ENCODE data around the gene ANKRD13C.
"Not testable (repeated sequence)": the region's sequence is repeated elsewhere in the genome, so short reads cannot be mapped to it uniquely, and the experiment has no call there.

The ANKRD13C gene, protein sequence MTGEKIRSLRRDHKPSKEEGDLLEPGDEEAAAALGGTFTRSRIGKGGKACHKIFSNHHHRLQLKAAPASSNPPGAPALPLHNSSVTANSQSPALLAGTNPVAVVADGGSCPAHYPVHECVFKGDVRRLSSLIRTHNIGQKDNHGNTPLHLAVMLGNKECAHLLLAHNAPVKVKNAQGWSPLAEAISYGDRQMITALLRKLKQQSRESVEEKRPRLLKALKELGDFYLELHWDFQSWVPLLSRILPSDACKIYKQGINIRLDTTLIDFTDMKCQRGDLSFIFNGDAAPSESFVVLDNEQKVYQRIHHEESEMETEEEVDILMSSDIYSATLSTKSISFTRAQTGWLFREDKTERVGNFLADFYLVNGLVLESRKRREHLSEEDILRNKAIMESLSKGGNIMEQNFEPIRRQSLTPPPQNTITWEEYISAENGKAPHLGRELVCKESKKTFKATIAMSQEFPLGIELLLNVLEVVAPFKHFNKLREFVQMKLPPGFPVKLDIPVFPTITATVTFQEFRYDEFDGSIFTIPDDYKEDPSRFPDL

GRCh38 chr1:70354332-70355110, at the start of gene ANKRD13C:
Gene ANKRD13C (minus strand): TSS chr1:70354722. CDS start chr1:70354408, 314 bp downstream.
- peak; percentile 78 for DNase-seq (ENCODE audit: low read depth)

DNA sequence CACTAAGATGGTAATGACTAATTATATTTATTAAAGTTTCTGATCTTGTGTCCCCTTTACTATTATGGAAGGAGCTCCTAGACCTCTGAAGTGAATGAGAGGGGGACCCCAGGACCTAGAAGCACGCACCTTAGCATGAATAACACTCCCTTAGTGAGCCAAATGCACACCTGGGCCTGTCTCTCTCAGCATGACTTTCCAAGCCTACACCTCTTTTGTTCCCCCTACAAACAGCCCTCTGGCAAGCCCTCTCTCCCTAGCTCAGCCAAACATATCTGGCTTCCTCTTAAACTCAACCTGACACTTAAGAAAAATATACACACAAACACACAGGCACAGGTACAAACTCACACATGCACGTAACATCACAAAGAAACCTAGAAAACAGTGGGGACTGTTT, 49.2 kb upstream of the ANKRD13C start:
- DNase-seq (ENCODE audit: low read depth), result no peak

GRCh38 chr1:70401974-70402373, 47.5 kb upstream of the ANKRD13C start:
- DNase-seq (ENCODE audit: low read depth), result no peak

- no peak for DNase-seq (ENCODE audit: low read depth)
Observed at GRCh38 chr1:70400335-70400734, 45.8 kb upstream of the ANKRD13C start.

- DNase-seq (ENCODE audit: low read depth), result no peak
Observed at GRCh38 chr1:70397013-70397412, 42.5 kb upstream of the ANKRD13C start.

DNA sequence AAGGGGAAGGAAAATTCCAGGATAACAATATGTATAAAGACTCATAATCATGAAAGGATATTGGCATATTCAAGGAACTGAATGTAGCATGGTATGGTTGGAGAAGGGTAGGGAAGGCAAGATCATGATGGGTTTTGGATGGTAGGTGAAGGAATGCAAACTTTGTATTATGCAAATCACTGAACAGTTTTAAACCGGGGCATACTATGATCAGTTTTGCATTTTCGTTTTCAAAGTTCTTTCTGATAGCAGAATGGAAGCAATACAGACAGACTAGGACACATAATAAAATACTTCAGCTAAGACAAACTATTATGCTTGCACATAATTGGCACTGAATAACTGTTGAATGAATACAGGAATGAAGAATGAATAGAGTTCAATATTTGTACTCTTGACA, 42.1 kb upstream of the ANKRD13C start:
- DNase-seq (ENCODE audit: low read depth), result no peak

DNA sequence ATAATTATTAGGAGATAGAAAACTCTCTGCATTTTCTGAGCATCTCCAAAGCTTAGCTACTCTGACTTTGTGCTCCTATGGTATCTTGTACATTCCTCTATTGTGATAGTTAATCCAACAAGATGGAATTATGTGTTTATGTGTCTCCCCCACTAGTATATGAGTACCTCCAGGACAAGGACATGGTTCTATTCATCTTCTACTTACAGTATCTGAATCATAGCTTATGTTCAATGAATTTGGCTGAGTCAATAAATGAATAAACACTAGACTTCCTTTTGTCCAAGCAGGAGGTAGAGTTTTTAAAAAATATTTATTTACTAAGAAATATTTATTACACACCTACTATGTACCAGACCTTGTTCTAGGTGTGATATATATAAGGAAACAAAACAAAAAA, 38.1 kb upstream of the ANKRD13C start:
- DNase-seq (ENCODE audit: low read depth), result no peak

- no peak for DNase-seq (ENCODE audit: low read depth)
Observed at GRCh38 chr1:70387507-70387906, 33.0 kb upstream of the ANKRD13C start.

GRCh38 chr1:70386121-70386520, 31.6 kb upstream of the ANKRD13C start:
- DNase-seq (ENCODE audit: low read depth), result no peak

DNA sequence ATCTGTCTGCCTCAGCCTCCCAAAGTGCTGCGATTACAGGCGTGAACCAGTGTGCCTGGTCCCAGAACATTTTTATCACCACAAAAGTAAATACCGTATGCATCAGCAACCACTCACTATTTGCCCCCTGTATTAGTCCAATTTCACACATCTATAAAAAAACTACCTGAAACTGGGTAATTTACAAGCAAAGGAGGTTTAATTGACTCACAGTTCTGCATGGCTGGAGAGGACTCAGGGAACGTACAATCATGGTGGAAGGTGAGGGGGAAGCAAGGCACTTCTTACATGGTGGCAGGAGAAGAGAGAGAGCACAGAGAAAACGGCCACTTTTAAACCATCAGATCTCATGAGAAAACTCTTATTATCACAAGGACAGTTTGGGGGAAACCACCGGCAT, 31.0 kb upstream of the ANKRD13C start:
- DNase-seq (ENCODE audit: low read depth), result no peak

DNA sequence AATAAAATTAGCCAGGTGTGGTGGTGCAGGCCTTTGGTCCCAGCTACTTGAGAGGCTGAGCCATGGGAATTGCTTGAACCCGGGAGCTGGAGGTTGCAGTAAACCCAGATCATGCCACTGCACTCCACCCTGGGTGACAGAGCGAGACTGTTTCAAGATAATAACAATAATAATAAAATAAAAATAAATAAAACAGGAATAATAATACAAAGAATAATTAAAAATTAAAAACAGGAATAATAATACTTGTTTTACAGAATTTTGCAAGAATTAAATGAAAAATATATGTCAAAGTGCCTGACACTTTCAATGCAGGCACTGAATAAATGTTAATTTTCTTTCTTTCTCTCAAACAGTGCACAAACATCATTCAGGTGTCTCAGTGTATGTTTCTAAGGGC, 30.0 kb upstream of the ANKRD13C start:
- DNase-seq (ENCODE audit: low read depth), result no peak

GRCh38 chr1:70383483-70383882, 29.0 kb upstream of the ANKRD13C start:
- DNase-seq (ENCODE audit: low read depth), result no peak

GRCh38 chr1:70382682-70383081, 28.2 kb upstream of the ANKRD13C start:
- DNase-seq (ENCODE audit: low read depth), result no peak

DNA sequence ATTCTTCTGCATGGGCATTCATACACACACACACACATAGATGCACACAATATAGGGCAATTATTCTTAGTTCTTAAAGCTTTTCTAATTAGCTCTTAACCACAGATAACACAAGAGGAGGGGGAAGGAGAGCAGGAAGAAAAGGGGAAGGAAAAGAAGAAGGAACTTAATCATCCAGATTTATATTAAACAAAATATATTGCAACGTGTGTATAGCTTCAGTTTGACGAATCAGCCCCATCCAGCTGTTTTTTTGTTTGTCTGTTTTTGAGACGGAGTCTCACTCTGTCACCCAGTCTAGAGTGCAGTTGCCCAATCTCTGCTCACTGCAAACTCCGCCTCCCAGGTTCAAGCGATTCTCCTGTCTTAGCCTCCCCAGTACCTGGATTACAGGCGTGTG, 21.7 kb upstream of the ANKRD13C start:
- no peak for DNase-seq (ENCODE audit: low read depth)

GRCh38 chr1:70373580-70373979, 19.1 kb upstream of the ANKRD13C start:
- not testable (repeated sequence) for DNase-seq (ENCODE audit: low read depth)

DNA sequence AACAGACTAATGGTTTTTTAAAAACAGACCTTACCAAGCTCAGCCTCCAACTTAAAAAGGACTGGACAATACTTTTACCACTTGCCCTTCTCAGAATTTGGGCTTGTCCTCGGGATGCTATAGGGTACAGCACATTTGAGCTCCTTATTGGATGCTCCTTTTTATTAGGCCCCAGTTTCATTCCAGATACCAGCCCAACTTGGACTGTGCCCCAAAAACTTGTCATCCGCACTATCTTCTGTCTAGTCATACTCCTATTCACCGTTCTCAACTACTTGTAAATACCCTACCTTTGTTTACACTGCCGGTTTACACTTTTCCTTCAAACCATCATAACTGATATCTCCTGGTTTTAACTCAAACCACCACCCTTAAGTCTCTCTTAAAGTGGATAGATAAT, 17.9 kb upstream of the ANKRD13C start:
- DNase-seq (ENCODE audit: low read depth), result no peak

DNA sequence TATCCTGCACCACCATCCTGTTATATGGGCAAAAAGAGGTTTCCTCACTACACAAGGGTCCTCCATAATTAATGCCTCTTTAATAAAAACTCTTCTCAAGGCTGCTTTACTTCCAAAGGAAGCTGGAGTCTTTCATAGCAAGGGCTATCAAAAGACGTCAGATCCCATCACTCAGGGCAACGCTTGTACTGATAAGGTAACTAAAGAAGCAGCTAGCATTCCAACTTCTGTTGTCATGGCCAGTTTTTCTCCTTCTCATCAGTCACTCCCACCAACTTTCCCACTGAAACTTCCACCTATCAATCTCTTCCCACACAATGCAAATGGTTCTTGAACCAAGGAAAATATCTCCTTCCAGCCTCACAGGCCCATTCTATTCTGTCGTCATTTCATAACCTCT, 17.1 kb upstream of the ANKRD13C start:
- DNase-seq (ENCODE audit: low read depth), result not testable (repeated sequence)

GRCh38 chr1:70367397-70367796, 12.9 kb upstream of the ANKRD13C start:
- DNase-seq (ENCODE audit: low read depth), result not testable (repeated sequence)

- not testable (repeated sequence) for DNase-seq (ENCODE audit: low read depth)
Observed at GRCh38 chr1:70366997-70367396, 12.5 kb upstream of the ANKRD13C start.

GRCh38 chr1:70366425-70366952, 12.0 kb upstream of the ANKRD13C start:
- DNase-seq (ENCODE audit: low read depth), result not testable (repeated sequence)

DNA sequence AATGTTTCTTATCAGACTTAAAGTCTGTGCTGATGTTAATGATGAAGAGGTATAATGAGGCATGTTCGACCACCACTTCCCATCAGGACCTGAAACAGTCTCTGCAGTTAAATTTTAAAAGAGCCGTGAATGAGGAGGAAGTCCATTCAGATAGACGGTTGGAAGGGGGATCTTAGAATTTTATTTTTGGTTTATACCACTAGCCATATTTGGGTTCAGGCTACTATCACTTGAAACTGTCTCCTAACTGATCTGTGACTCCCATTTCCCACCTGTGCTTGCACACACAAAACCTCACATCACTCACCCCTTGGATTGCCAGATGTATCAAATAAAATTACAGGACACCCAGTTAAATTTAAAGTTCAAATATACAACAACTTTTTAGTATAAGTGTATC, 9.9 kb upstream of the ANKRD13C start:
- DNase-seq (ENCODE audit: low read depth), result no peak

DNA sequence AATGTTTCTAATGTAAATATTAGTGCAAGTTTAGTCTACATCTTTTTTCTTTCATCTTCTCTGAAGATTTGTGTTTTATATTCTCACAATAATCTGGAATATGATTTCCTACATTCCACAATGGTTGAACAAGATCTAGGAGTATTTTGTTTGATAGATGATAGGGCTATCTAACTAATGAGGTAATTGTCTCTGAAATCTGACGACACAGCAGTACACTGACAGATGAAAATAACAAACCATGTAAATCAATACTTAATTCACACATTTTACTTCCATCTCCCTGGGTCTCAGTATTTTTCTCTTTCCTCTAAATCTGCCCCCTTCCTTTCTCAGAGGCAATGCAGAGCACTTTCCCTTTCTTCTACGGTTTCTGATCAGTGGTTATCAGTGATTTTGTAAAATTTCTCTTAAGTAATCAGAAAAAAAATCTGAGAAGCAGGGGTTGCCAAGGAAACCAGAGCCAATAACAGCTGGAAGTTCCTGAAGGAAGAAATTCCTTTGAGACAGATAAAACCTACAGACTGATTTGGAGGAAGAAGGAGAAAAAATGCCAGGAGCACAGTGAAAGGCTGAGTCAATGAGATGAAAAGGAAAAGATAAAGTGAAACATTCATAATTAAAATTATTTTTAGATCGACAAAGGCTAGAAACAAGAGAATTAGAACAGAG, 7.3 kb upstream of the ANKRD13C start:
- no peak for DNase-seq (ENCODE audit: low read depth)

All from CMK (cell line).